EL (cell line): Measurements from ENCODE around the gene PPP1R18.
"Not testable (repeated sequence)": the region's sequence is repeated elsewhere in the genome, so short reads cannot be mapped to it uniquely, and the experiment has no call there.

Experiments used
- DNase-seq: peaks from one replicate; pipeline ENCODE4 v3.0.0-alpha.2; 2016

Gene PPP1R18

DNA sequence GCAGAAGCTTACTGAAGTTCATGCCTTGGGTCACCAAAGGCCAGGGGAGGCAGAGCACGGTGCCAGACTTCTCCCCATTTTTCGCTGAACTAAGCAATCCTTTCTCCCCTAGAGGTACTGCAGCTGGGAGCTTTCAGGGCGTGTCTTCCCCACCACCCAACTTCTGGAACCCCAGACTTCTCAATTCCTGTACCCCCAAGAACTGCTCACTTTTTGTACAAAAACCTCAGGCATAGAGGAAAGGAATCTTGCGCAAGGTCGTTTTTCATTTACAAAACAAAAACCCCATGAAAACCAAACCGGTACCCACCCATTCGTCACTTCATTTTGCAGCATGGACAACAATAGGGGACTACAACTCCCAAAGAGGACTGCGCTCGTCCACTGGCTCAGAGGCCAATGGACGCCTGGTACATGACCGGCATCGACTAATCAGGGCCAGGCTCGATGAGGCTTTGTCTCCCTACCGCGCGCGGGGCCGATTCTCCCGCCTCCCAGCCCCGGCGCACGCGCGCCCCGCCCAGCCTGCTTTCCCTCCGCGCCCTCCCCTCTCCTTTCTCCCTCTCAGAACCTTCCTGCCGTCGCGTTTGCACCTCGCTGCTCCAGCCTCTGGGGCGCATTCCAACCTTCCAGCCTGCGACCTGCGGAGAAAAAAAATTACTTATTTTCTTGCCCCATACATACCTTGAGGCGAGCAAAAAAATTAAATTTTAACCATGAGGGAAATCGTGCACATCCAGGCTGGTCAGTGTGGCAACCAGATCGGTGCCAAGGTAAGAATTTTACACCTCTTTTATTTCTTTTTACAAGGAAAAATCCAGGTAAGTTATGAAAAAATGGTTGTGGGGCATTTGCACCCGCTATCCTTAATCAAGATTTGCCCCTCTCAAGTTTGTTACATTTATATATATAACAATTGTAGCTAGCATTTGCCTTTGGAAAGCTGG, 33.6 kb upstream of the PPP1R18 start, which contains the start of gene TUBB:
TUBB (plus strand) TSS at position 562 of the 947 bp plus-strand sequence; CDS start at position 717, 155 bp downstream.
- DNase-seq = peak; percentile 98

DNA sequence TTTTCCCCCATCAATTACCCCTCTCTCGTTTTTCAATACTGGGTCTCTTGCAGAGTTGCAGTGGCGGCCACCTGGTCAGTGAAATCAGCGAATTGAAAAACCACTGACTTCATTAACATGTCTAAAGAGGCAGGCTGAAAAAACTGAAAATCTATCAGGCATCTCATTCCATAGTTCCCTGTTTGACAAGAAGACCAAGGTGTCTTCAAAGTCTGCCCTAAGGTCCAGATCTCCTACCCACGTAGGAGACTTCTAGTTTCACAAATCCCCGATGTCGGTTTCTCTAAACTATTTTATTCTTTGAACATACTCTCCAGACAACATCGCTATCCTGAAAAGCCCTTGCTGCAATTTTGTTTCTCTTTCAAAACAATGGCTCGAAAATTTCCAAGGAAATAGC, 32.9 kb upstream of the PPP1R18 start:
- no peak for DNase-seq

DNA sequence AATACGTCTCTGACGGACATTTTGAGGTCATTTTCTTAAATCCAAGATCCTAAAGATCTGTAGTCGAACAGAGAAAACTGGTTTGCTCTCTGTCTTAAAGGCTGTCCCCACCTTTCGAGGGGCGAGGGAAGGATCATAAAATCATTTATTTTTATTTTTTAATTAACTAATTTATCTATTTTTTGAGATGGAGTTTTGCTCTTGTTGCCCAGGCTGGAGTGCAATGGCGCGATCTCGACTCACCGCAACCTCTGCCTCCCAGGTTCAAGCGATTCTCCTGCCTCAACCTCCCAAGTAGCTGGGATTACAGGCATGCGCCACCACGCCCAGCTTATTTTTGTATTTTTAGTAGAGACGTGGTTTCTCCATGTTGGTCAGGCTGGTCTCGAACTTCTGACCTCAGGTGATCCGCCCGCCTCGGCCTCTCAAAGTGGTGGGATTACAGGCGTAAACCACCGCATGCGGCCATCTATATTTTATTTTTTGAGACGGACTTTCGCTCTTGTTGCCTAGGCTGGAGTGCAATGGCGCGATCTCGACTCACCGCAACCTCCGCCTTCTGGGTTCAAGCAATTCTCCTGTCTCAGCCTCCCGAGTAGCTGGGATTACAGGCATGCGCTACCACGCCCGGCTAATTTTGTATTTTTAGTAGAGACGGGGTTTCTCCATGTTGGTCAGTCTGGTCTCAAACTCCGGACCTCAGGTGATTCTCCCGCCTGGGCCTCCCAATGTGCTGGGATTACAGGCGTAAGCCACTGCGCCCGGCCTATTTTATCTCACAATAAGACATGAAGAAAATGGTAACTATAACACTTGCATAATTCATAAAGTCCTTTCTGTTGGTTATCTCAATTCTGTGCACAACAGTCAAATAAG, 31.6 kb upstream of the PPP1R18 start:
- DNase-seq = not testable (repeated sequence)

DNA sequence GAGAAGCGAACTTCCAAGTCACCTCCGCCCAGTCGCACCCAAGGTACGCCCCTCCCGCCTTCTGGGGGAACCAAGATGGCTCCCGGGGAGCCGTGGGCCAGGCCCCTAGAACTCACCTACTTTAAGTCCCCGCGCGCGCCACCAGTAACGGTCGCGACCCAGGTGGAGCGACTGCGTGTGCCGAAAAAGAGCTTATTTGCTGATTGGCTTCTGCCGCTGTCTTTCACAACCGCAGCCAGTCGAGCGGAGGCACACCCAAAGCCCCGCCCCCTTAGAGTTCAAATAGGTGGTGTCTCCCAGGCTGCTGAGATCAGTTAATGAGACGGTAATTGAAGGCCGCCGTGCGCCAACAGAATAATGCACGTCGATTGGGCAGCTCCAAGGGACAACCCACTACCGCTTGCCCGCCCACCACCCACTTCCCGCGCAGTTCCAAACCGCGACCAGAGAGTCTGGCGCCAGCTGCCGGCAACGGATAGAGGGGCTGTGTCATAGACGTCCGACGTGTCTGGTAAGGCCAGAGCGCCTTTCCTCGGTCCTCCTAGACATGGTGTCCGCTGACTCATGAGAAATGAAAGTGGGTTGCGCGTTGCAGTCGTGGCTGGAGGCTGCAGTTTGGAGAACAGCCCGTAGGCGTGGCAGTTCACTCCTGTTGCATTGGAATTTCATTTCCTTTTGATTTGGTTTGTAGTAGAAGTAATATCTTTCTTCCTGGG, 30.8 kb upstream of the PPP1R18 start, which contains the start of gene MDC1:
MDC1 (minus strand) TSS at position 153 of the 716 bp plus-strand sequence. CDS start 2,106 bp downstream, outside the sequence.
- peak; percentile 100 for DNase-seq

DNA sequence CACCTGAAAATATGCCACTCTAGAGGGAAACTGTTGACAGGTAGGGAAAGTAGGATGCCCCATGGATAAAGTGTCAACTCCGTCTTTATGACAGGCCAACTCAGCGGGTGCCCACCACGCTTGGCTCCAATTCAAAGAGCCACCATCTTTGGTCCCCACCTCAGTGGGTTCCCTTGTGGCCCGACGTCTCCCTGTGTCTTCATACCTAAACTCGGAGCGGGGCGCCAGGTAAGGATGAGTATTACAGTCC, 30.4 kb upstream of the PPP1R18 start:
- DNase-seq = no peak

DNA sequence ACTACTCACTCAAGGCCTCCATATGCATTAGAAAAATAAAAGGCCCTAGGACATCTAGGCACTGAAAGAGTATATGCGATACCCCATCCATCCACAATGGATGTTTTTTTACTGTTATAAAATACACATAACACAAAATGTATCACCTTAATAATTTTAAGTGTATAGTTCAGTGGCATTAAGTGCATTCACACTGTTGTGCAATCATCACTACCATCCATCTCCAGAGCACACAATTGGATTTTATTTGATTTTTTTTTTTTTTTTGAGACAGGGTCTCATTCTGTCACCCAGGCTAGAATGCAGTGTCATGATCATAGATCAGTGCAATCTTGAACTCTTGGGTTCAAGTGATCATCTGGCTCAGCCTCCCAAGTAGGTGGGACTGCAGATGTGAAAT, 27.8 kb upstream of the PPP1R18 start:
- DNase-seq = no peak

DNA sequence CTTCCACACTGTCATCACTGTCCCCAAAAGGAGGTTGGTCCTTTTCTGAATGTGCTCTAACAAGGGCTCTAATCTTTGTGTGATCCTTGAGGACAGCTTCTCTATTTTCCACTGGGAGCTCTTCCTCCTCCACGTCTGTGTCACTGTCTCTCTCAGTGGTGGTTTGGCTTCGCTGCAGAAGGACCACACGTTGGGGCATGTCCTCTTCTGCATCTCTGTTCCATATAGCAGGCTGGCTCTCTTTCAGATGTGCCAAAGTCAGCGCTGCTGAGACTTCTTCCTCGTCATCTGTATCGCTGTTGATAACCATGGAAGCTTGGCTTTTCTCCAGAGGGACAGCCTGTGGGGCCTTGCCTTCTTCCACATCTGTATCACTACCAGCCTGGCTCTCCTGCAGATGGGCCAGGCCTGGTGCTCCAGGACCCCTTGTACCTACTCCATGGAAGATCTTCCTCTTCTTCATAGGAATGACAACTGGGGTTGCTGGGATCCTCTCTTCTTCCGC, 26.0 kb upstream of the PPP1R18 start:
- no peak for DNase-seq

DNA sequence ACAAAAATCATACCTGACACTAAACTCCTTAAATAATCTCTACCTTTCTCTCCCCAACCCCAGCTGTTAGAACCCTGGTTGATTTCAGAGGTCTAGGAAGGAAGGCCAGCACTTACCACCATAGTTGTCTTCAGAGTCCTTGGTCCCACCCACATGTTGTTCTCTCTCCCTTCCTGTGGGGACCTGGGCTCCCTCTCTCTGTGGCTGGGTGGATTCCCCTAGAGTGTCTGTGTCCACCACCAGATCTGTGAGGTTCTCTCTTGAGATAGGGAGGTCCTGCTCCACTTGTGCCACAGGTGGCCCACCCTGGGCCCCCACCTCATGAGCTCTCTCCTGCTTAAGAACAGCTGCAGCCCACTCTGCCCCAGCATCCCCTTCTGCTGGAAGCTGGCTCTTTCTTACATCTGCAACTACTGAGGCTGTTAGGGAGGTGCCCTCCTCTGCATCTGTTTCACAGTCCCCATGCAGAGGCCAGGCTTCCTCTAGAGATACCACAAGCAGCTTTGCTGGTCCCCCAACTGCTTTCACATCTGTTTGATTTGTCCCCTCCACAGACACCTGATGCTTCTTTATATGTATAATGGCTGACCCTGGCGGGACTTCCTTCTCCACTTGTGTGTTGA, 25.4 kb upstream of the PPP1R18 start:
- no peak for DNase-seq

DNA sequence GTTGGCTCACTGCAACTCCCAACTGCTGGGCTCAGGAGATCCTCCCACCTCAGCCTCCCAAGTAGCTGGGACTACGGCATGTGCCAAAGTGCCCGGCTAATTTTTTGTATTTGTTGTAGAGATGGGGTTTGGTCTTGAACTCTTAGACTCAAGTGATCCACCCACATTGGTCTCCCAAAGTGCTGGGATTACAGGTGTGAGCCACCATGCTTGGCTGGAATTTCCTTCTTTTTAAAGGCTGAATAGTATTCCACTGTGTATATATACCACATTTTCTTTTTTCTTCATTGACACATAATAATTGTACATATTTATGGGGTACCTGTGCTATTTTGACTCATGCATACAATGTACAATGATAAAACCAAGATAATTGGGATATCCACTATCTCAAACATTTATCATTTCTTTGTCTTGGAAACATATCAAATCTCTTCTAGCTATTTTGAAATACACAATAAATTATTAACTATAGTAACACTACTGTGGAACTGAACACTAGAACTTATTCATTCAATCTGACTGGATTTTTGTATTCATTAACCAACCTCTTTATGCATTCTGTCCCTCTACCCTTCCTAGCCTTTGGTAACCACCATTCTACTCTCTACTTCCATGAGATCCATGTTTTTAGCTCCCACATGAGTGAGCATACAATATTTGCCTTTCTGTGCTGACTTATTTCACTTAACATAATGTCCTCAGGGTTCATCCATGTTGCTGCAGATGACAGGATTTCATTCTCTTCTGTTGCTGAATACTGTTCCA, 22.8 kb upstream of the PPP1R18 start:
- no peak for DNase-seq

DNA sequence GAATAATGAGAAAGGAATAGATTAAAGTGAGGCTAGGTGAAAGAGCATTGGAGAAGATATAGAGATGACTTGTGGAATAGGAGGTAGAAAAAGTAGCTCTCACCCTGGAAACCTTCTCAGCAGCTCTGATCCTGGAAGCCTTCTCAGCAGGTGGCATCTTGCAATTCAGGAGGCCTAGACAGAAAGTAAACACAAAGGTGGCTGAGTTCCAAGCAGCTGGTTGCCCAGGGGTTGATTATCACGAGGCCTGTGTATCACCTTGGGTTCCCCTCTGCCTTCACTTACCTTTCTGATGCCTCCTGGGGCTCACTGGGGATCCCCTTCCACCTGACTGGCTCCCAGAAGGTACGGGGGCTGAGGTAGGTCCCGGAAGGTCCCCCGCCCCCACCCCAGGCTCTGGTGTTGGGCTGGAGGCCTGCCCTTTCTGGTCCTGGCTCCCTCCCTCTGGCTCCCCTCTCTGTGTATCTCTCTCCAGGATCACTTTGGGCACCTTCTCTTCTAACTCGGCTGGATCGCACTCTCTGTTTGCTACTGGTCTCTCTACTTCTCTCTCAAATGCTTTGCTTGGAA, 20.9 kb upstream of the PPP1R18 start:
- no peak for DNase-seq

DNA sequence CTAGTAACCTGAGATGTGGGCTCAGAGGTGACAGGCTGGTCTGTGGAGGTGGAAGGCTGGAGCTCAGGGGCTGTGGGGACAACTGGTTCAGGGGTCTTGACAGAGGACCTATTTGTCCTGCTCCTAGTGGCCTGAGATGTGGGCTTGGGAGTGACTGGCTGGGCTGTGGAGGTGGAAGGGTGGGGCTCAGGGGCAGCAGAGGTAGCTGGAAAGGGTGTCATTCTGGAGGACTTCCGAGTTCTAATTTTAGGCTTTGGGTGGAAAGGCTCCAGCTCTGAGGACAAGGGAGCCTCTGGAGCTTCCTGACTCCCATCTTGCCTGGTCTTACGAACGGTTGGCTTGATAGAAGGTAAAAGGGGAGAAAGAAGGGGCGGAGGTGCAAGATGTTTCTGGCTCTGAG, 19.2 kb upstream of the PPP1R18 start:
- no peak for DNase-seq

DNA sequence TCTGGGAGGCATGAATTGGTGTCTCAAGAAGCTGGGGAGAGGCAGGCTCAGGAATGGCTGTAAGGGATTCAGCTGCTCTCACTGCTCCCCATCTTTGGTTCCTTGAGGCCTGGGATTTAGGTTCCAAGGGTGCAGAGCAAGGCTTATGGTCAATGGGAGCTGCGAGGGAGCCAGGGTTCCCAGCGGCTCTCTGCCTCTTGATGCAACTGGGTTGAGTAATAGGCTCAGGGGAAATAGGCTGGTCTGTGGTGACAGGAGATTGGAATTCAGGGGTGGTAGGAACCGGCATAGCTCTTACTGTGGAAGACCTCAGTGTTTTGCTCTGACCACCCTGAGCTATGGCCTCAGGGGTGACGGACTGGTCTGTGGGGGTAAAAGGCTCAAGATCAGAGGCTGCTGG, 17.4 kb upstream of the PPP1R18 start:
- DNase-seq = no peak

DNA sequence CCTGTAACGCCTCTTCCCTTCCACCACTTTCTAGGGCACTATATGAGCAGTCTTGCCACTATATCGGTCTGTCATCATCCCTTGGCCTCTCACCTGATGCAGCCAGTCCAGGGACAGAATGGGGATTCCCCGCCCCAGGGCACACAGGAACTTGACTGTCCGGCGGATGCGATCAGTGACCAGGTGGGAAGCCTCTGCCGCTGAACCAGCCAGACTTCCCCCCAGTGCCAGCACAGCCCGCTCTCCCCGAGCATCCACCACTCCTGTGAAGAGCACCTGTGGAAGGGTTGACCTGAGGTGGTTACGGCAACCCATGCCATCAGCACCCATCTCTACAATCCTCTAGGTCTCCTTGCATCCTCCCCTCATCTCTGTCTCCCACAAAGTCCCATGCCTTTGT, 16.6 kb upstream of the PPP1R18 start:
- no peak for DNase-seq

DNA sequence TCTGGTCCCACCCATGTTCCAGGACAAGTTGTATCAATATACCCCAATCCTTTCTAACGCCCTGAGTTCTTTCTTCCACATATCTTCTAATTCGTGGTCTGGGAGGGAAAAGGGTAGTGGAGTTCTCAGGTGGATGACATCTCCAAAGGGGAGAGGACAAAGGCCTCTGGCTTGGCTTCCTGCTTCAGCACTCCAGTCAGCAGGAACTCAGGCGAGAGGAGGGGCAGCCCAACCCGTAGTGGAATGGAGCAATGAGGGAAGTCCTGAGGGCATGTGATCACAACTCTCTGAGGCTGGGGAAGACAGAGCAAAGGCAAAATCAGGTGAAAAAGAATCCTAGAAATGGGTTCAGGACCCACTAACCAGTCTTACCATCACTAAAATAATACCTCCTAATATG, 13.9 kb upstream of the PPP1R18 start:
- DNase-seq = no peak

DNA sequence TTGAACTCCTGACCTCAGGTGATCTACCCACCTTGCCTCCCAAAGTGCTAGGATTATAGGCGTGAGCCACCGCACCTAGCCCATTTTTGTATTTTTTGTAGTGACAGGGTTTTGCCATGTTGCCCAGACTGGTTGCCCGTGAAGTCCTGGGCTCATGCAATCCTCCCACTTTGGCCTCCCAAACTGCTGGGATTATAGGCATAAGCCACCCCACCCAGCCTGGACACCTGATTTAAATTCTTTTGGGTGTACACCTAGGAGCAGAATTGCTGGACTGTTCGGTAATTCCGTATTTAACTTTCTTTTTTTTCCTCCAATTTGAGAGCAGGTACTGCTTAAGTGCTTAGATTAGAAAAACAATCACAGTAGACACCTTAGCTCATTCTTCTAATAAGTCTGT, 10.0 kb upstream of the PPP1R18 start:
- DNase-seq = no peak

DNA sequence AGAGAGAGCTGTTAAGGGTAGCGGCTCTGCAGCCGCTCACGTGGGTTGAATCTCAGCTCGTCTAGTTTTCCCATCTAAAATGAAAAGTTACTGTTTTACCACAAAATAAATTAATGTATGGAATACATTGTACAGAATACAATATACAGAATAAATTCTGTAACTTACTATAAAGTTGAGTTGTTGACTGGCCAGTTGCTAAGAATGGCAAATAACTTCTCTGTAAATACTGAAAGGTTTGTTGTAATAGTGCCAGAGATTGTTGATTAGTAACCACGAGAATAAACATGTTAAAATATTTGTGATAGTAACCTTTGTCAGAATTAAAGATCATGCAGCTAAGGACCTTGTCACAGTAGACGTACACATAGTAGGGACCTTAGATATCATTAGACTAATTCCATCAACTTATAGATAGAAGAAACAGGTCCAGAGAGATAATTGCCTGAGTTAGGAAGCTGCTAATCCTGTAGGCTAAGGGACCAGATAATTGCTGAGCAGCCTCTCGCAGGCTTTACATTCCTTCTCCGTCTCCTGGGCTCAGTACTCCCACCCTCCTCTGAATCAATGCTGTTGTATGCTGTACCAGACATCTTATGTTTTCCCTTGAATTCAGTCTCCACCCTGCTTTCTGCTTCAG, 4.9 kb upstream of the PPP1R18 start:
- DNase-seq = no peak

DNA sequence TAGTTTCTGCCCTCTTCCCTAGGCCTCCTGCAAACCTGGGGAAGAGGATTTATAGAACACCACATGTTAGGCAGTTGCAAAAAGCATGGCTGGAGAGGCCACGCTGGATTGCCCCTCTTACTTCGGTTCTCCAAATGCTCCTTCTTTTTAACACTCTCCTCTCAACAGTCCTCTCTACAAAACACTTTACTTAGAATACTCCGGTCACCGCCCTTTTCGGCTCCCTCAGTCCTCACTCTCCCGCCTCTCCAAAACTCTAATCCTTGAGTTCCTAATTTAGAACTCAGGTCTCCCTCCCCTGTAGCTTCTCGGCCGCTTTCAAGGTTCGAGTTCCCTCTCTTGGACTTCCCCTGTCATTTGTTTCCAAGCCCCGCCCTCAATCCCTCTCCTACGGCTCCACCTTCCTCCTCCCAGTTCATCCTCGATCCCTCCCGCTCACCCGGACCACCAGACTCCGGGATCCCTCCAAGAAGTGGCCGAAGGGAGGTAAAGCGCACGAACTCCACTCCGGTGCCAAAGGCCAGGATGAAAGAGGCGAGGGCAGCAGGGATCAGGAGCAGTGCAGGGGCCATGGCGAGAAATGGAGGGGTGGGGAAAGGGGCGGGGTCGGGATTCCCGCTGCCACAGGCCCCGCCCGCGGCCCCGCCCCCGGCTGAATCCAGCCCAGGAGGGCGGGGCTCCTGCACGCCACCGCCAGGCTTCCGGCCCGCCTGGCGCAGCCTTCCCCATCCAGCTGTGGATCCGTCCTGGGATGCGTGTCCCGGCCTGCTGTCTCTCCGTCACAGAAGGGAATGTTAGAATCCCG, 4.2 kb upstream of the PPP1R18 start, which contains the start of gene NRM:
NRM (minus strand) TSS at position 582 of the 805 bp plus-strand sequence; CDS start at position 572, 10 bp downstream.
- peak; percentile 92 for DNase-seq

DNA sequence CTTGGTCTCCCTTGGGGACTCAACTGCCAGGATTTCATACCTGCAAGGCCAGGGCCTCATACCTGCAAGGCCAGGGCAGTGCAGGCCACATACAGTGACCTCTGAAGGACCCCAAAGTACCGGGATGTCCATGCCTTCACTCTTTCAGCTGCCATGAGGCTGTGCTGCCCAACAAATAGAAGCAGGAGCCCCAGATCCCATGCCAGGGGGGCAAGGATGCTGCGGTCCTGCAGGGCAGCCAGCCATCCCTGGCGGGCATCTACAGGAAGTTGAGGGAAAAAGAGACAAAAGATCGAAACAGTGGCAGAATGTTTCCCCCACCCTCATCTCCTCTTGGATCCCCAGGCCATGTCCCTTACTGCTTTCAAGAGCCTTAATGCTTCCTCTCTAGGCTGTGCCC, 3.5 kb upstream of the PPP1R18 start:
- no peak for DNase-seq

DNA sequence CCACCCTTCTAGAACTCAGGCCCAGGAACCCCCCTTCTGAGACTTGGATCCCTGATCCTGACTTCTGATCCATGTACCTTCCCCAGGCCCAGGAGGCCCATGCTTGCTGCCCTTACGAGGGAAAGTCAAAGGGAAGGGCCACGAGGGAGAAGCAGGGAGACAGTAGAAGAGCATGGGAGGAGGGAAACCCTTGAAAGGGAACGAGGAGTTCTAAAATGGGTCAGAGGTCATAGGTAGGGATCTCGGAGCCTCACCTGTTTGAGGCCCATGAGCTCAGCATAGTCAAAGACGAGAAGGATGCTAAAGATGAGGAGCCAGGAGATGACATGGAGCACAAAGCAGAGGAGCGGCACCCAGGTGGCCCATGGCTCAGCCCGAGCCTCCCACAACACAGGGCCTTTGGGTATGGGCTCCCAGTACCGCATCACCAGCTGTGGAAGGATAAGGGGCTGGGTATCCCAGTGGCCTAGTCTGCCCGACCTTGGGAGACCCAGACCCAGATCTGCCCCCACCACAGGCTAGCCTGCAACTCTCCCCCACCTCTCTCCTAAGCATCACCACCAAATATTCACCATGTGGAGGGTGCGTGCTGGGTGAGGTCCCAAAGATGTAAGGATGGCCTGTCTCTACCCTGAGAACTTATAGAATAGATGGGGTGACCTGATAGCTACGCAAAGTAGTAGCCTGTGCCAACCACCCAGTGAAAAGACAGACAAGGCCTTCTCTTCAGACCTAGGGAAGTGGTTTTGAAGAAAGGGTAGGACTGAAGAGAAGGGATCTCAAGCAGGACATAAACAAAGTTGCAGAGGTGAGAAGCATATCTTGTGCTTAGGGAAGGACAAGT, 2.8 kb upstream of the PPP1R18 start:
- no peak for DNase-seq
